HepG2 (cell line): ENCODE measurements around the gene GLIPR1L1. TPM values are rescaled to one million over a fixed set of nuclear protein-coding genes. Genes with fewer than 3 reads are reported as not detected.

Source experiments
- ATAC-seq: fragments of 200-7000 bp; cut with Tn5 transposase; 3 replicates; pipeline ENCODE4 v1.9.1; 2020; ENCODE audit warnings: mild to moderate bottlenecking, moderate library complexity
- BruUV-seq: library from RNA; stranded (reverse); fragments of 400-500 nt; replicated peaks from 2 replicates; lab custom pipeline; 2021; lab: Mats Ljungman, UMichigan
- CTCF ChIA-PET: fragments of 300-600 bp; formaldehyde crosslinking; extraction: SDS; loops from one replicate; lab custom pipeline; 2021; ENCODE audit warnings: low total read pairs, inconsistent platforms, low intra/inter-chr PET ratio; lab: Yijun Ruan, JAX
- POLR2A ChIA-PET: fragments of 350-600 bp; sonication (Branson Sonifier 250); formaldehyde crosslinking; loops from one replicate; lab custom pipeline; 2020; ENCODE audit warnings: antibody characterized with exemption, inconsistent platforms; lab: Yijun Ruan, JAX
- DNase-seq: peaks from one replicate; pipeline ENCODE4 v3.0.0-alpha.2; 2015; ENCODE audit warnings: low spot score
- FAIRE-seq: peaks from 3 replicates; lab custom pipeline; 2011; peaks lifted over from hg19 to GRCh38; lab: Jason Lieb, UNC
- H2AFZ ChIP-seq: one replicate; pipeline ENCODE4 v1.6.1; 2011; ENCODE audit warnings: low read length, inconsistent platforms
- H3K27ac ChIP-seq: fragments of 300-600 bp; 3 replicates; pipeline ENCODE4 v1.8.0; 2011; ENCODE audit warnings: mixed run types, mild to moderate bottlenecking, mixed read lengths, low read length, inconsistent platforms; ENCODE audit not compliant: insufficient read depth; ENCODE audit errors: extremely low read length
- H3K27me3 ChIP-seq, 2 experiments: fragments of 200-600 bp in 1 of 2; 2 replicates in 1 of 2; 3 replicates in 1 of 2; pipeline versions ENCODE4 v1.6.0 to v1.8.0; 2011; ENCODE audit warnings: low read length in 2 of 2, mild to moderate bottlenecking in 2 of 2, moderate library complexity in 2 of 2, inconsistent platforms in 1 of 2; ENCODE audit not compliant: insufficient read depth in 2 of 2, control insufficient read depth in 1 of 2
- H3K36me3 ChIP-seq, 2 experiments: fragments of 200-600 bp in 1 of 2; replicated peaks in 1 of 2; 2 replicates in 1 of 2; 3 replicates in 1 of 2; pipeline versions ENCODE4 v1.5.1 to v1.8.0; 2011; ENCODE audit warnings: low read length in 2 of 2, inconsistent platforms in 1 of 2; ENCODE audit not compliant: insufficient read depth in 2 of 2, control insufficient read depth in 1 of 2
- H3K4me1 ChIP-seq: 2 replicates; pipeline ENCODE4 v1.5.1; 2012; ENCODE audit warnings: low read length, inconsistent platforms; ENCODE audit not compliant: insufficient read depth
- H3K4me2 ChIP-seq: 2 replicates; pipeline ENCODE4 v1.6.0; 2011; ENCODE audit warnings: low read depth, low read length, inconsistent platforms
- H3K4me3 ChIP-seq, 3 experiments: fragments of 200-600 bp in 1 of 3; sonication (generic), shearing (Covaris generic) in 1 of 3; replicated peaks in 1 of 3; 2 replicates each; pipeline ENCODE4 v1.5.1; 2011 to 2016; ENCODE audit warnings: low read length in 3 of 3, inconsistent platforms in 2 of 3, low read depth in 2 of 3, mild to moderate bottlenecking in 2 of 3, control low read depth in 1 of 3, mixed read lengths in 1 of 3; ENCODE audit not compliant: insufficient read depth in 1 of 3
- H3K79me2 ChIP-seq: one replicate; pipeline ENCODE4 v1.6.1; 2011; ENCODE audit warnings: low read length, inconsistent platforms; ENCODE audit not compliant: insufficient read depth
- H3K9ac ChIP-seq: 2 replicates; pipeline ENCODE4 v1.6.0; 2011; ENCODE audit warnings: mild to moderate bottlenecking, low read depth, low read length, inconsistent platforms; ENCODE audit not compliant: insufficient read depth
- H3K9me3 ChIP-seq: 2 replicates; pipeline ENCODE4 v1.5.1; 2012; ENCODE audit warnings: mild to moderate bottlenecking, low read length
- H4K20me1 ChIP-seq: 2 replicates; pipeline ENCODE4 v1.6.0; 2011; ENCODE audit warnings: inconsistent platforms, mild to moderate bottlenecking, low read length, moderate library complexity; ENCODE audit not compliant: insufficient read depth
- HNRNPH1 ChIP-seq: fragments of 200-400 bp; formaldehyde crosslinking; optimal IDR thresholded peaks from 2 replicates; pipeline ENCODE3; 2017; ENCODE audit warnings: mild to moderate bottlenecking, low read depth, low read length
- MAFF ChIP-seq: IDR thresholded peaks from 2 replicates; pipeline ENCODE4 v1.6.1; 2011; ENCODE audit warnings: low read depth, low read length, improper control_type of control experiment
- MAFK ChIP-seq, 2 experiments: IDR thresholded peaks in 1 of 2; conservative IDR thresholded peaks in 1 of 2; 2 replicates each; pipeline ENCODE4 v1.6.1; 2011; ENCODE audit warnings: improper control_type of control experiment in 2 of 2, low read length in 2 of 2
- MXD3 ChIP-seq: IDR thresholded peaks from 2 replicates; pipeline ENCODE4 v1.6.1; 2016; ENCODE audit warnings: mild to moderate bottlenecking, missing biosample characterization, missing genetic modification reagents
- NR2C2 ChIP-seq: sonication (generic); formaldehyde crosslinking; IDR thresholded peaks from 2 replicates; pipeline ENCODE4 v1.4.0; 2020; ENCODE audit warnings: missing genetic modification reagents, mild to moderate bottlenecking, moderate library complexity, borderline replicate concordance
- TFE3 ChIP-seq: IDR thresholded peaks from 2 replicates; pipeline ENCODE4 v1.6.1; 2016
- WIZ ChIP-seq: sonication (generic); formaldehyde crosslinking; IDR thresholded peaks from 2 replicates; pipeline ENCODE4 v1.5.1; 2020; ENCODE audit warnings: mild to moderate bottlenecking, missing genetic modification reagents
- ZFX ChIP-seq: sonication (generic); formaldehyde crosslinking; IDR thresholded peaks from 2 replicates; pipeline ENCODE4 v1.4.0; 2020; ENCODE audit warnings: mild to moderate bottlenecking, low read depth, missing genetic modification reagents, moderate library complexity
- ZNF335 ChIP-seq: sonication (generic); formaldehyde crosslinking; IDR thresholded peaks from 2 replicates; pipeline ENCODE4 v1.4.0; 2020; ENCODE audit warnings: missing genetic modification reagents
- ZNF354B ChIP-seq: sonication (generic); formaldehyde crosslinking; IDR thresholded peaks from 2 replicates; pipeline ENCODE4 v1.8.0; 2022; ENCODE audit warnings: mild to moderate bottlenecking, missing genetic modification reagents
- WGBS: methylation state at CpG from one replicate; pipeline ENCODE4 v1.1.6; 2017; ENCODE audit warnings: low lambda C conversion rate; 5-methylcytosine and 5-hydroxymethylcytosine counted together
- in situ Hi-C: cut with HindIII; loops from 2 replicates; pipeline ENCODE4 v1.10.0; 2017; ENCODE audit warnings: low pct_unique_long_range_greater_than_20kb; ENCODE audit not compliant: extremely low pct_ligation_motif_present
- intact Hi-C: fragments of 100-400 bp; cut with micrococcal nuclease; formaldehyde crosslinking; loops from one replicate; pipeline ENCODE4 v1.10.0; 2022; ENCODE audit not compliant: unreplicated experiment
- polyA plus RNA-seq, 8 experiments: library from polyadenylated mRNA; depleted of rRNA in 3 of 8; stranded (reverse) in 7 of 8; unstranded in 1 of 8; fragments of >200 nt; fragmentation: Illumina TruSeq in 4 of 8; extraction: Trizol in 4 of 8; gene quantifications; 2 replicates each; pipeline versions ENCODE4 v1.2.1 to v1.2.3, GENCODE V29; 2011 to 2016; ENCODE audit warnings: low read depth in 4 of 8, missing spikeins in 1 of 8, mixed read lengths in 1 of 8; ENCODE audit not compliant: insufficient read depth in 1 of 8
- total RNA-seq, 5 experiments: library from RNA; depleted of rRNA; stranded (reverse); fragments of >200 nt; fragmentation: Illumina TruSeq; extraction: Trizol; gene quantifications; 2 replicates each; pipeline ENCODE4 v1.2.3, GENCODE V29; 2016; ENCODE audit warnings: low read depth in 1 of 5
- TF ChIP-seq, protein P1 (sequence below), 2 experiments: sonication (generic) in 1 of 2; formaldehyde crosslinking in 1 of 2; IDR thresholded peaks; 2 replicates each; pipeline versions ENCODE4 v1.6.1 to v1.9.0; 2014 to 2022; ENCODE audit warnings: antibody characterized with exemption in 1 of 2, borderline replicate concordance in 1 of 2, inconsistent platforms in 1 of 2, low read depth in 1 of 2, missing genetic modification reagents in 1 of 2

GLIPR1L1 gene
- total and polyA plus RNA-seq, 2 of the 13 experiments (the other 11 are each of a cell fraction or from before 2014, with no cell fraction given) = not detected

GRCh38 chr12:75409830-75410229 is 75.4 kb downstream of the GLIPR1L1 start:
- POLR2A ChIA-PET = no interaction called here
- CTCF ChIA-PET = no interaction called here
- no peaks in the 10 kb centered on the region for H4K20me1 ChIP-seq
- no peak overlapping the region for H3K4me3 ChIP-seq
- DNase-seq = no peak
- intact Hi-C loops = no loop called here
- H3K27ac ChIP-seq = no peak overlapping the region
- TF ChIP-seq MAFF = peak; percentile 96
- peak; percentile 92 to 99 for TF ChIP-seq MAFK (conservative IDR thresholded peaks at IDR 0.05 in 1 of 2, IDR thresholded peaks at IDR 0.05 in 1 of 2; ENCODE audit: low read length in 2 of 2)
- TF ChIP-seq NR2C2 (CRISPR knock-in tag) = no peak
- TF ChIP-seq, all 625 proteins: peak for 2
- H3K4me2 ChIP-seq = no peak overlapping the region
- no peaks in the 10 kb centered on the region for H3K4me1 ChIP-seq
- H2AFZ ChIP-seq = no peak overlapping the region
- H3K36me3 ChIP-seq = no peaks in the 10 kb centered on the region
- no peaks in the 10 kb centered on the region; a peak in 1 of 5 replicates for H3K27me3 ChIP-seq
- in situ Hi-C loops = no loop called here
- ATAC-seq (no peak), FAIRE-seq (no peak)
- no peaks in the 10 kb centered on the region for H3K79me2 ChIP-seq
- no TSS peak for BruUV-seq
- H3K9me3 ChIP-seq = no peaks in the 10 kb centered on the region
- 29% methylated on average over 2 of the region's 2 CpGs for WGBS
- H3K9ac ChIP-seq = no peak overlapping the region

- no peak overlapping the region for H3K4me2 ChIP-seq
- FAIRE-seq = no peak
- intact Hi-C loops = no loop called here
- TF ChIP-seq WIZ (no peak), ZNF335 (CRISPR knock-in tag) (no peak), TFE3 (CRISPR knock-in tag) (no peak), MXD3 (no peak), ZFX (CRISPR knock-in tag) (no peak), HNRNPH1 (no peak), ZNF354B (CRISPR knock-in tag) (no peak)
- TF ChIP-seq, protein P1, sequence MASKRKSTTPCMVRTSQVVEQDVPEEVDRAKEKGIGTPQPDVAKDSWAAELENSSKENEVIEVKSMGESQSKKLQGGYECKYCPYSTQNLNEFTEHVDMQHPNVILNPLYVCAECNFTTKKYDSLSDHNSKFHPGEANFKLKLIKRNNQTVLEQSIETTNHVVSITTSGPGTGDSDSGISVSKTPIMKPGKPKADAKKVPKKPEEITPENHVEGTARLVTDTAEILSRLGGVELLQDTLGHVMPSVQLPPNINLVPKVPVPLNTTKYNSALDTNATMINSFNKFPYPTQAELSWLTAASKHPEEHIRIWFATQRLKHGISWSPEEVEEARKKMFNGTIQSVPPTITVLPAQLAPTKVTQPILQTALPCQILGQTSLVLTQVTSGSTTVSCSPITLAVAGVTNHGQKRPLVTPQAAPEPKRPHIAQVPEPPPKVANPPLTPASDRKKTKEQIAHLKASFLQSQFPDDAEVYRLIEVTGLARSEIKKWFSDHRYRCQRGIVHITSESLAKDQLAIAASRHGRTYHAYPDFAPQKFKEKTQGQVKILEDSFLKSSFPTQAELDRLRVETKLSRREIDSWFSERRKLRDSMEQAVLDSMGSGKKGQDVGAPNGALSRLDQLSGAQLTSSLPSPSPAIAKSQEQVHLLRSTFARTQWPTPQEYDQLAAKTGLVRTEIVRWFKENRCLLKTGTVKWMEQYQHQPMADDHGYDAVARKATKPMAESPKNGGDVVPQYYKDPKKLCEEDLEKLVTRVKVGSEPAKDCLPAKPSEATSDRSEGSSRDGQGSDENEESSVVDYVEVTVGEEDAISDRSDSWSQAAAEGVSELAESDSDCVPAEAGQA (IDR thresholded peaks at IDR 0.05; ENCODE audit: low read depth) = no peak
- TF ChIP-seq, protein P1 (CRISPR knock-in tag; IDR thresholded peaks at IDR 0.05; ENCODE audit: borderline replicate concordance) = no peak
Measured at GRCh38 chr12:75414671-75415070, 80.2 kb downstream of the GLIPR1L1 start.

More at GRCh38 chr12:75414671-75415070, 80.2 kb downstream of the GLIPR1L1 start:
- no peak for DNase-seq
- Histone ChIP-seq H3K27me3 (no peaks in the 10 kb centered on the region), H3K4me1 (no peaks in the 10 kb centered on the region), H2AFZ (no peak overlapping the region), H3K9me3 (no peaks in the 10 kb centered on the region), H3K9ac (no peak overlapping the region), H3K79me2 (no peaks in the 10 kb centered on the region), H3K27ac (no peak overlapping the region), H3K4me3 (no peak overlapping the region), H3K36me3 (no peaks in the 10 kb centered on the region), H4K20me1 (no peaks in the 10 kb centered on the region)
- ChIA-PET CTCF (no interaction called here), POLR2A (no interaction called here)
- no TSS peak for BruUV-seq
- WGBS = 0% methylated on average over 1 of the region's 1 CpG
- in situ Hi-C loops = no loop called here
- no peak for ATAC-seq
